Immature natural killer cell (primary cell): Measurements from ENCODE around the gene CTDNEP1. TPM values are rescaled to one million over a fixed set of nuclear protein-coding genes. Genes with fewer than 3 reads are reported as not detected.

Experiments
- DNase-seq, 3 donors: peaks; one replicate each; pipeline ENCODE4 v3.0.0; 2022; ENCODE audit warnings: mixed read lengths in 1 of 3
- H3K27ac Mint-ChIP-seq, 6 donors: one replicate each; pipeline ENCODE4 v1.8.0; 2020; ENCODE audit warnings: mixed read lengths in 6 of 6, mild to moderate bottlenecking in 5 of 6, inconsistent platforms in 4 of 6, moderate library complexity in 3 of 6
- H3K27me3 Mint-ChIP-seq, 3 donors: one replicate each; pipeline ENCODE4 v1.8.0; 2020 to 2021; ENCODE audit warnings: low read depth in 3 of 3, mild to moderate bottlenecking in 3 of 3, mixed read lengths in 3 of 3, moderate library complexity in 3 of 3, inconsistent platforms in 1 of 3
- H3K36me3 Mint-ChIP-seq, 3 donors: one replicate each; pipeline ENCODE4 v1.8.0; 2020; ENCODE audit warnings: mixed read lengths in 3 of 3, inconsistent platforms in 2 of 3, mild to moderate bottlenecking in 2 of 3
- H3K4me1 Mint-ChIP-seq, 2 donors: one replicate each; pipeline ENCODE4 v1.8.0; 2020; ENCODE audit warnings: inconsistent platforms in 2 of 2, mild to moderate bottlenecking in 2 of 2, mixed read lengths in 2 of 2, moderate library complexity in 1 of 2
- H3K4me3 Mint-ChIP-seq, 5 donors: one replicate each; pipeline ENCODE4 v1.8.0; 2020; ENCODE audit warnings: mild to moderate bottlenecking in 5 of 5, mixed read lengths in 5 of 5, inconsistent platforms in 3 of 5, moderate library complexity in 3 of 5
- H3K9me3 Mint-ChIP-seq, 6 donors: one replicate each; pipeline ENCODE4 v1.8.0; 2020; ENCODE audit warnings: mild to moderate bottlenecking in 6 of 6, mixed read lengths in 6 of 6, inconsistent platforms in 4 of 6, moderate library complexity in 3 of 6
- polyA plus RNA-seq, 3 donors: library from polyadenylated mRNA; unstranded; fragments of 300-500 nt; fragmentation: Illumina TruSeq; gene quantifications; one replicate each; pipeline ENCODE4 v1.2.3, GENCODE V29; 2021

CTDNEP1 gene
- polyA plus RNA-seq, 3 donors from 2014 or later: 33.2 to 61.1 (median 57.8) TPM

DNA sequence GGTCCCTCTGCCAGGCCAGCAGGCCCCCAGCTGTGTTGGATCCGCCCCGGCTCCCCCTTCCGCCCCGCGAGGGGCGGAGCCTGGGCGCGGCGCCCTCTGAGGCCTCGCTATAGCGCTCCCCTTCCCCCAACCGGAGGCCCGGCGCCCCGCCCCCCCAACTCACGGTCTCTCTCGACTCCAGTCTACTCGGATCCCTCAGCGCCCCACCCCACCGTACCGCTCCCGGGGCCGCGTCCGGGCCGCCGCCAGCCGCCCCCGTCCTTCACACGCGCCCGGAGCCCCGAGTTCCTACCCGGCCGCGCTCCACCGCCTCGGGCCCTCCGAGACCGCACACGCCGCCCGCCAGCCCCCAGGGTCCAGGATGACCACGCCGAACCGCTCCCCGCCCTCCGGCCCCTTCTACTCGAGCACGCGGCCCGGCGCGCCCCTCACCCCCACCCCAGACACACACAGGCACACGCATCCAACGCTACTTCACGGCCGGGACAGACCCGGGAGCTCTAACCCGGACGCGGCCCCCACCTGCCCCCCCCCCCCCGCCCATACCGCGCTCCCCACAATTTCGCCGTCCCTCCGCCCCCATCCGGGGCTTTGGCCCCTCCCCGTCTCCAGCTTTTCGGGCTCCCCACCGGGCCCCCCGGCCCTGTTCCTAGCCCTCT lies 13.6 kb downstream of the CTDNEP1 start:
- Mint-ChIP-seq H3K36me3 (peaks cover 0 to 24% (median 0%) of the 10 kb centered on the region in 3 donors), H3K9me3 (peaks cover 0 to 2% (median 0%) of the 10 kb centered on the region in 6 donors), H3K4me1 (peaks cover 65 to 79% of the 10 kb centered on the region in 2 donors), H3K27me3 (peaks cover 15 to 35% (median 32%) of the 10 kb centered on the region in 3 donors), H3K27ac (peak overlapping the region; percentile 51 to 100 (median 92)), H3K4me3 (peak overlapping the region; percentile 93 to 99 (median 98))
- DNase-seq: peak; percentile 62 to 67 (median 62)

DNA sequence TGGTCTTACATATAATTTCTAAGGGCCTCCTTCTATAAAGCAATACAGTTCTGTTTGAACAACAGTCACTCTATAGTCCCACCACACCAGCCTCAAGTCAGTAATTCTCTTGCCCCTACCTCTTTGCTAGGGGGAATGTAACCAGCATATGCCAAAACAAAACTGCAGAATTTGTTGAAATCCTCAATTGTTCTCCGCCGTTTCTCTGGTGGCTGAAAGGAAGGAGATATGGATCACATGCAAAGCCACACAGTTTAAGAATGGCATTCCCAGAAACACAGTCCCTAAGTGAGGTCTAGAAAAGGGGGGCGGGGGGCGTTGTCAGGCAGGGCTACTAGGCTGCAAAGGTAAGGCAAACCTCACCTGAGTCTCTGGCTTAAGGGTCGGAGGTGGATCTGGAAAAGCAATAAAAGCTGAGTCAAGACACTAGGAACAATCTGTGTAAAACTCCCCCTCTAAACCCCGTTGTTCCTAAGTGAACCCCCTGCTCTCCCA lies 14.2 kb downstream of the CTDNEP1 start:
- H3K27ac Mint-ChIP-seq: peak overlapping the region; percentile 51 to 96 (median 84)
- peaks cover 0 to 21% (median 0%) of the 10 kb centered on the region in 3 donors for H3K36me3 Mint-ChIP-seq
- DNase-seq: no peak
- peak overlapping the region; percentile 93 to 99 (median 98) for H3K4me3 Mint-ChIP-seq
- H3K4me1 Mint-ChIP-seq: peaks cover 66 to 77% of the 10 kb centered on the region in 2 donors
- H3K9me3 Mint-ChIP-seq: no peaks in the 10 kb centered on the region
- peaks cover 12 to 29% (median 26%) of the 10 kb centered on the region in 3 donors for H3K27me3 Mint-ChIP-seq

DNA sequence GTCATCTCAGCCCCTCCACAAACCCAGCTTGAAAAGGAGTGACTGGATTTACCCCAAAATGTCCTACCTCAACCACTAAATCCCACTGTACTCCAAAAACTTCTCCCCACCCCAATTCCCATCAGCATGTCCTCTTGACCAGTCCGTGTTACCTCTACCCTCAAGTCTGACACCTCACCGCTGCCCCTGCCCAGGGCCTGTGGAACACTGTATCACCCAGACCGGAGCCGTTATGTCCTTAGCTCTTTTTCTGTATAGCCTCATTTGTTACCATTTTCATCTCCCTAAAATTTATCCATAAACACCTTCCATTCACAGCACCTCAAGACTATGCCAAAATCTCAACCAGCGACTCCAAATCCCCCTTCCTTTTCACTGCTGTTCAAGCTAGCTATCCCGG lies 14.7 kb downstream of the CTDNEP1 start:
- Mint-ChIP-seq H3K4me3 (peak overlapping the region; percentile 93 to 99 (median 98)), H3K36me3 (peaks cover 0 to 26% (median 4%) of the 10 kb centered on the region in 3 donors), H3K27ac (peak overlapping the region; percentile 51 to 96 (median 84)), H3K27me3 (peaks cover 12 to 25% (median 23%) of the 10 kb centered on the region in 3 donors), H3K9me3 (no peaks in the 10 kb centered on the region), H3K4me1 (peaks cover 66 to 77% of the 10 kb centered on the region in 2 donors)
- DNase-seq: no peak

DNA sequence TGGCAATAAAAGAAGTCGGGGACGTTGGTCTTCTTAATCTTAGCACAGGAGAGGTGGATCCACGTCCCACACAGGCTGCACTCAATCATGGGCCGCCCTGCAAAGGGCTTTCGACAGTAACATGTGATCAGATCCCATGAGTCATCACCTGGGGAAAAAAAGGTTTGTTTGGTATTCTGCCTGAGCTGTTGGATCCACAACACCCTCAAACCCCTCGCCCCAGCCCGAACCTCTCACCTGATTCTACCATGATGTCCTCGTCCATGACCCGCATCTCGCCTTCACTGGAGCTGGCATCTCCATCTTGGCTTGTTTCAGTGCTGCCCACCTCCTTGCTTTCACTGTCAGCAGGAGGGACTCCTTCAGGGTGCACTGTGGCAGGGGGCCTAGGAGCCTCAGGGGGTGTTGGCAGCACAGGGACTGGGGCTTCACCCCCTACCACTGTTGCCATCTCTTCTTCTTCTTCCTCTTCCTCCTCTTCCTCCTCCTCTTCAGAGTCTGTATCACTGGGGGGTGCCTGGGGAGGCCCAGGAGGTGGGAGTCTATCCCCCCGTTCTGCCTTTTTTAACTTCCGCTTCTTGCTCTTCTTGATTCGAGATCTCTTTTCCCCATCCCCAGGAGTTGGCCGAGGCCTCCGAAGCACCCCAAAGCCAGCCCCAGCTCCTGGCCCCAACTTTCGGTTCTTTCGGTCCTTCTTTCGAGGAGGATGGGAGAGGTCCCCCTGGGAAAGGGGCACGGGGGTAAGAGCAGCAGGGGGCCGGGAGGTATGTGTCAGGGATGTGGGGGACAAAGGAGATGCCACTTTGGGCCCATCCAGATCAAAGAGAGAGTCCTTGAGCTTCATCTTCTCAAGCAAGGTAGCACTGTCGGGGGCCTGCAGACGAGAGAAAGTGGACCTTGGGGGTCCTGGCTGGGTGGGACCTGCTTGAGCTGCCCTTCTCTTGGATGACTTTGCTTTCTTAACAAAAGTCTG lies 15.6 kb downstream of the CTDNEP1 start:
- Mint-ChIP-seq H3K4me1 (peaks cover 59 to 70% of the 10 kb centered on the region in 2 donors), H3K27ac (peak overlapping the region in 5 of 6 donors; percentile 49 to 93 (median 87)), H3K27me3 (peaks cover 13 to 20% (median 20%) of the 10 kb centered on the region in 3 donors), H3K4me3 (peak overlapping the region; percentile 46 to 99 (median 98)), H3K9me3 (no peaks in the 10 kb centered on the region), H3K36me3 (peaks cover under 1 to 23% (median 4%) of the 10 kb centered on the region in 3 donors)
- DNase-seq: no peak

DNA sequence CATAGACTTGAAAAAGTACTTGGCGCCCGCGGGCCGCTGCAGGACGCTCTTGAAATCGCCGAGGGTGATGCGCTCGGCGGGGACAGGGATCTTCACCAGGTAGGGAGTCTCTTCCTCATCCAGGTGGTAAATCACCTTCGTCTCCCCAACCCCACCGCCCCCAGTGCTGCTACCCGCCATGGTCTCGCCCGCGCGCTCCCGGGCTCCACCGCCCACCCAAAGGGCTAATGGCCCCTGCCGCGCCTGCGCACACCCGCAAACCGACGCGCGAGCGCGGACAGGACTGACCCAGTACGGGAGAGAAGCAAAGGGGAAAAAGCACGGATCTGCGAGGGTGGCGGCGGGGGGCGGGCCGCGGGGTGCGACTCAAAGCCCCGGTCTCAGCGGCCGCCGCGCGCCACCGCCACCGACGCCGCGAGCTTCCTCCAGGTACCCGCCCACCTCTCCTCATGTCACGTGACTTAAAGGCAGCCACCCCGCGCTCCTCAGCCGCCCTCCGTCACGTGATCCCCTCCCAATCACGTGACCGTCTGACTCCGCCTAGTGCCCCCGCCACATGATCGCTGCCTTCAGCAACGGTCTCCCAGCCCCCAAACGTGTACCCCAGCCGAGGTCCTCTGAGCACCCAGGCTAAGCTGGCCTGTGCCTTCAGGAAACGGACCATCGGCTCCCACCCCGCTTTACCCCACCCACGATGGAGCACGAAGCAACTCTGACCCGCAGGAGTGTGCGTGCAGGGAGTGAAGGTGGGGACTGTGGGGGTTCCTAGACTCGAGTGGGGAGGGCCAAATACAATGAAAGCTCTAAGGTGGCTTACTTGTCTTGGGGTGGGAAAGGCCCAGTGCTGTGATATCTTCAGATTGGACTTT lies 17.2 kb downstream of the CTDNEP1 start, which contains the start of gene DVL2:
Gene DVL2, minus strand, starts transcription at position 435 of the 869 bp plus-strand sequence. Its CDS starts 255 bp downstream, at position 180.
- DNase-seq: peak; percentile 93 to 94 (median 94)
- Mint-ChIP-seq H3K27me3 (peaks cover 8 to 19% (median 14%) of the 10 kb centered on the region in 3 donors), H3K9me3 (no peaks in the 10 kb centered on the region), H3K36me3 (peaks cover 4 to 21% (median 4%) of the 10 kb centered on the region in 3 donors), H3K4me3 (peak within 1 kb of the TSS; percentile 88 to 98 (median 92)), H3K27ac (peak within 1 kb of the TSS; percentile 86 to 96 (median 91)), H3K4me1 (peaks cover 45 to 55% of the 10 kb centered on the region in 2 donors)

DNA sequence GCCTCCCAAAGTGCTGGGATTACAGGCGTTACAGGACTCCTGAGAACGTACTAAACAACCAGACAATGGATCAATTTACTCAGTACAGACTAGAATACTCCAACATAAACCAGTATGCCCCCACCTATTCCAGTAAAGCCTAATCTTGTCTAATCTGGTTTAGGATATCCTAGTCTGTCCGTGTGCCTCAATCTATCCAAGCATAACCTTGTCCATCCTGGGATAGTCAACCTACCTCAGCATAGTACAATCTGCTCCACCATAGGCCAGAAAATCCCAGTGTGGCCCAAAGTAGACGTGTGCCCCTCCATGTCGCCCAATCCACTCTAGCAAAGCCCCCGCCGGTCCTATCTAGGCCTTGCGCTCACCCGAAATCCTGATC lies 17.8 kb downstream of the CTDNEP1 start:
- peaks cover 45 to 55% of the 10 kb centered on the region in 2 donors for H3K4me1 Mint-ChIP-seq
- H3K4me3 Mint-ChIP-seq: peak overlapping the region; percentile 88 to 98 (median 92)
- H3K36me3 Mint-ChIP-seq: peaks cover 4 to 21% (median 4%) of the 10 kb centered on the region in 3 donors
- H3K27me3 Mint-ChIP-seq: peaks cover 6 to 18% (median 12%) of the 10 kb centered on the region in 3 donors
- H3K27ac Mint-ChIP-seq: peak overlapping the region; percentile 86 to 93 (median 87)
- H3K9me3 Mint-ChIP-seq: no peaks in the 10 kb centered on the region
- no peak for DNase-seq

DNA sequence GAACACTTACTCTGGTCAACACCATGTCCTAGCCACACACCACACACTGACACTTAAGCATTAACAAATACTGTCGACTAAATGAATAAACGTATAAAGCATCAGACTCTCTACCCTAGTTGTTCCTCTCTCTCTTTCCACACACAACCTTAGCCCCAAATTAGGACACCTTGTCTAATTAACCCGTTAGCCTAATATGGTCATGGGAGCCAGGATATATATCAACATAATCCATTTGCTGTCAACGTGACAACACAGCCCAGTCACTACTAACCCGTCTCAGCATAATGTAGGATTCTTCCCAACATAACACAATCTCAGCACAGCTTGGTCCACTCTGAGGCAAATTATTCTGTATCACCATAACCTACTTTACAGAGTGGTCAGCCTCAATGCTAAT lies 19.4 kb downstream of the CTDNEP1 start:
- H3K9me3 Mint-ChIP-seq: no peaks in the 10 kb centered on the region
- H3K27me3 Mint-ChIP-seq: peaks cover 6 to 15% (median 11%) of the 10 kb centered on the region in 3 donors
- H3K4me1 Mint-ChIP-seq: peaks cover 43 to 50% of the 10 kb centered on the region in 2 donors
- peaks cover 7 to 26% (median 9%) of the 10 kb centered on the region in 3 donors for H3K36me3 Mint-ChIP-seq
- DNase-seq: no peak
- H3K4me3 Mint-ChIP-seq: peak overlapping the region in 4 of 5 donors; percentile 6 to 93 (median 16)
- peak overlapping the region in 1 of 6 donors; percentile 37 for H3K27ac Mint-ChIP-seq

DNA sequence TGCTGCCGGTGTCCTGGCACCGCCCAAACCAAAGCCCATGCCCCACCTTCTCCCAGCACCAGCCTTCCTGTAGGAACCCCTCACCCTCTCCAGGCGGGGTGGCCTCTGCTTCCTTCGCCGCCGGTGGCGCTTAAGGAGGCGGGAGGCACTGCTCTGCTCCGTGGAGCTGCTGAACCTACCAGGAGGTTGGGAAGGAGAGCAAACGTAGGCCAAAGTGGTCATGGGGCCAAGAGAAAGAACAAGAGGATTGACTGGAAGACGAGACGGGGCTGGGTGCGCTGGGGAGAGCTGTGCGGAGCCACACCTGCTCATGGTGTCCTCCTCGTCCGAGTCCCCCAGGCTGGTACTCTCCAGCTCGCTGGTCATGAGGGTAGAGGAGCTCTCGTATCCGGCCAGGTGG lies 22.0 kb downstream of the CTDNEP1 start:
- no peak overlapping the region for H3K4me3 Mint-ChIP-seq
- H3K27me3 Mint-ChIP-seq: peaks cover 7 to 12% (median 9%) of the 10 kb centered on the region in 3 donors
- peaks cover 24 to 25% of the 10 kb centered on the region in 2 donors for H3K4me1 Mint-ChIP-seq
- peaks cover 7 to 16% (median 9%) of the 10 kb centered on the region in 3 donors for H3K36me3 Mint-ChIP-seq
- H3K9me3 Mint-ChIP-seq: no peaks in the 10 kb centered on the region
- no peak overlapping the region for H3K27ac Mint-ChIP-seq
- DNase-seq: no peak

DNA sequence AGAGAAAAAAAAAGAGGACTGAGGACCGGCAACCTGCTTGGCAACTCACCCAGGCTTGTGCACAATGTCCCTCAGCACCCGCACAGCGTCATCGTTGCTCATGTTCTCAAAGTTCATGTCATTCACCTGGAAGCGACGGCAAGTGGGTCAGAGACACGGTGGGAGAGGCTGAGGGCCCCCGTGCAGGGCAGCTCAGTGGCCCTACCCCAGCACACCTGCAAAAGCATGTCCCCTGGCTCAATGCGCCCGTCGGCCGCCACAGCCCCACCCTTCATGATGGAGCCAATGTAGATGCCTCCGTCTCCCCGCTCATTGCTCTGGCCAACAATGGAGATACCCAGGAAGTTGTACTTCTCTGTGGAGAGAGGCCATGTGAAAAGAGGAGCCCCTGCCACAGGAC lies 22.6 kb downstream of the CTDNEP1 start:
- peaks cover 8 to 18% (median 9%) of the 10 kb centered on the region in 3 donors for H3K36me3 Mint-ChIP-seq

DNA sequence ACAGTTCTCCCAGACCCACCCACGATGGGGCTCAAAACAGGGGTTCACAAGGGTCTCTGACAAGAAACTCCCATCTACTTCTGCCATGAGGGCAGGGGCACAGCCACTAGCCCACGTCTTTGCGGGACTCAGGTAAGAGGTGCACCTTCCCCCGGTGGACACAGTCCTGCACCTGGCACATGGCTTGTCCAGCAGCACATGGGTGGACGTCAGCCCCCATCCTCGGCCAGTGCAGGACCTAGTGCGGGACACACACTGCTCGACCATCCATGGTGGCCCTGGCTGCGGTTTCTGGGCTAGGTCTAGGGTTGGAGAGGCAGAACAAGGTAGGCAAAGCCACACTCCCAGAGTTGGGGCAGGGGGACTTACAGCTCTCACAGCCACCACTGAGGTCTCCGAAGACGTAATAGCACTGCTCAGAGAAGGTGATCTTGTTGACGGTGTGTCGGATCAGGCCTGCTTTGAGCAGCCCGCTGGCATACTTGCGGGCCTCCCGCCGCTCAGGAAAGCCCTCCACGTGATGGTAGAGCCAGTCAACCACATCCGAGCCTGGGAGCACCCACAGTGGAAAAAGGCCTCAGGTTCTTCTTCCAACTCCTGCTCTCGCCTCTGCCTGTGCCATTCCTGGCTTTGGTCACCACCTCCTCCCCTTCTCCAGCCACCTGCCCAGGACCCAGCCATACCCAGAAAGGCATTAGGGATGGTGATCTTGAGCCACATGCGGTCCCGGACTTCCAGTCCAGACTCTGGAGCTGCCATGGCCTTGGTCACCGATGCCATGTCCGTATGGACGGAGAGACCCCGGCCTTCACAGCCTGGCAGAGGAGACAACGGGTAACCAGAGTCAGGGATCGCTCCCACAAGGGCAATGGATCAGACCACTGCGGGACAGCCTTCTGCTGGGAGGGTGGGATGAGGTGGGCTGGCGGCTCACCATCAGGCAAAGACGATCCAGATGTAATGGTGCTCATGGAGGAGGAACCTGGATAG lies 24.5 kb downstream of the CTDNEP1 start:
- H3K9me3 Mint-ChIP-seq: no peaks in the 10 kb centered on the region
- H3K4me1 Mint-ChIP-seq: peaks cover 3 to 5% of the 10 kb centered on the region in 2 donors
- no peak overlapping the region for H3K4me3 Mint-ChIP-seq
- DNase-seq: no peak
- H3K36me3 Mint-ChIP-seq: peaks cover 11 to 21% (median 12%) of the 10 kb centered on the region in 3 donors
- H3K27me3 Mint-ChIP-seq: peaks cover 0 to 5% (median 2%) of the 10 kb centered on the region in 3 donors
- H3K27ac Mint-ChIP-seq: peak overlapping the region in 1 of 6 donors; percentile 23

More for the DNA sequence above, 22.6 kb downstream of the CTDNEP1 start:
- Mint-ChIP-seq H3K4me3 (no peak overlapping the region), H3K27me3 (peaks cover 4 to 6% (median 5%) of the 10 kb centered on the region in 3 donors), H3K27ac (no peak overlapping the region), H3K4me1 (peaks cover 20 to 21% of the 10 kb centered on the region in 2 donors), H3K9me3 (no peaks in the 10 kb centered on the region)
- DNase-seq: no peak

DNA sequence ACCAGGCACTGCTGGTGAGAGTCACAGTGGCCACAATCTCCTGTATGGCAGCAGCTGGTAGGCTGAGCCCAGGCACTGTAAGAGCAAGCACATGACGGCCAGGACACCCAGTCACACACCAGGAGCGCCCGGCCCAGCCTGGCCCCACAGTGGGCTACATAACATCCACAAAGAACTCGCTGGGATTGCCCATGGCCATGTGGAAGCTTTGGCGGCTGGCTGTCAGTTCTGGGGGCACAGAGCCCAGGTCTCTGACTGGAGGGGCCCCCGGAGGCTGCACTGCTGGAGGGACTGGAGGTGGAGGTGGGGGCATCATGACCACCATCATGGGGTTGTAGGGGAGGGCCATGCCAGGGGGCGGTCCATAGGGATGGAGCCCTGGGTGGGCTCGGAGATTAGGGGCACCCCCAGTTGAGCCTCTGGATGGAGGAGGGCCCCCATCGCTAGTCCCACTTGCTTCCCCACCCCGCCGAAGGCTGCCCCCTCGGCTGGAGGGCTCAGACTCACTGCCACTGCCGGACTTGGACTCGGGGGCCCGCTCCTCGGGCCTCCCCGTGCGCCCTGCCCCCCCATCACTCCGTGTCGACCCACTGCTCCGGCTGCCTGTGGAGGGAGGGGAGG lies 25.7 kb downstream of the CTDNEP1 start:
- Mint-ChIP-seq H3K27me3 (peaks cover 0 to 3% (median under 1%) of the 10 kb centered on the region in 3 donors), H3K36me3 (peaks cover 9 to 19% (median 10%) of the 10 kb centered on the region in 3 donors), H3K4me3 (no peak overlapping the region), H3K4me1 (peaks cover 8 to 10% of the 10 kb centered on the region in 2 donors), H3K9me3 (no peaks in the 10 kb centered on the region), H3K27ac (no peak overlapping the region)
- DNase-seq: no peak
